HG03432 (cell line): ENCODE results near the gene SSTR3.
"Not testable (repeated sequence)": the region's sequence is repeated elsewhere in the genome, so short reads cannot be mapped to it uniquely, and the experiment has no call there.

ENCODE experiments used
- ATAC-seq: cut with Tn5 transposase; IDR thresholded peaks from one replicate; pipeline ENCODE4 v1.9.1; 2021; ENCODE audit warnings: mild to moderate bottlenecking, moderate library complexity; ENCODE audit not compliant: unreplicated experiment

Gene SSTR3

GRCh38 chr22:37213218-37213855 lies 1.1 kb upstream of the SSTR3 start:
- ATAC-seq: no peak

- ATAC-seq: no peak
These were observed 457 bp downstream of the SSTR3 start for GRCh38 chr22:37211866-37212173.

- no peak for ATAC-seq
These were observed 1.0 kb downstream of the SSTR3 start for GRCh38 chr22:37211075-37211865.

DNA sequence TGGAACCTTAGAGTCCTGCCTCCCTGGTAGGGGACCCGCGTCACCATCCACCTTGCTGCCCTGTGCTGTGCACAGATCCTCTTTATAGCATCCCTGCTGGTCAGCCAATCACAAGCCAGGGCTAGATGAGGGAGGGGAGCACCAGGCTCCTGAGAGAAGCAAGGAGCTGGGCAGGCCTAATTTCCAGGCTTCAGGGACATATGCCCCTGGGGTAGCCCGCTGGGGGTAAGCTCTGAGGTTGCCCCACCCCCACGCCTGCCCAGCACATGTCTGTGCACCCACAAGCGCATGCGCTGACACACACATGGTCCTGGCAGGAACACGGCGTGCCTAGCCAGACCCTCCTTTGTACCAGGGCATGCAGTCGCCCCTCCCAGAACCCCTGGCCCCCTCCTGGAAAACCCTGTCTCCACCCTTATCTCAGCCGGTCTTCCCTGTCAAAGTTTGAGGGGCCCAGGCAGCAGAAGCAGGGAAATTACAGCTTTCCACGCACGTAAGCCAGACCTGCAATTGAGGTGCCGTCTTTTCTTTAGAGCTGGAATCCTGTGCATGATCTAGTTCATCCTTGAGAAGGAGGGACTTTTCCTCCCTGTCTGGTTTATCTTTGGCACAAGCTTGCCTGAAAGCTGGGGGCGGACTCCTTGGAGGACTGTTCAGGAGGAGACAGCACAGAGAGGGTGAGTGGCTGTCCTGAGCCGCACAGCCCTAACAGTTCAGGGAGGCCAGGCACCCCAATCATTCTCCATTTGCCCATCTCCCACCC lies 2.1 kb downstream of the SSTR3 start:
- no peak for ATAC-seq

DNA sequence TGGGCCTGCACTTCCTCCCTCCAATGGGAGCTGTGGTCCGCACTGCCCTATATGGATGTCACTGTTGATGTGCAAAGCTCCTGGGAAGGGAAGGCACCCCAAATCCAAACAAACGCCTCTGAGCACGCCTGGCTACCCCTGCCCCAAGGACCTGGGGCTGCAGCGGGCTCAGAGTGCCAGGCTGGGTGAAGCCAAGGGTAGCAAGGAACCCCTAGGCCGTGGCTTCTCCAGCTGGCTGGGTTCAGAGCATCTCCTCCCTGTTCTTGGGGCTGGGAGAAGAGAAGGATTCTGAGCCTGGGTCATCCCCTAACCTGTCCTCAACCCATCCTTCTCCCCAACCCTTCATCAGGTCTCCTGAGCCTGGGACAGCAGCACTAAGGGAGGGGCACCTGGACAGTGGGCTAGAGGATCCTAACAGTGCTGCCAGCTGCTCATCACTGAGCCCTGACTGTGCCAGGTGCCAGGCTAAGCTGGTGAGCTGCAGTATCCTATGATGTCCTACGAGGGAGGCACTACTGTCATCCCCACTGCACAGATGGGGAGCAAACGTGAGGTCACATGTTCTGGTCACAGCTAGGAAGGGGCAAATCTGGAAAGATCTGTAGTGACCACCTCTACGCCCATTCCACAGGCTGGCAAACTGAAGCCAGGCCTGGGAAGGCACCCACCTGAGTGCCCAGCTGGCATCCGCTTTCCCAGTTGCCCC lies 3.0 kb downstream of the SSTR3 start:
- no peak for ATAC-seq

- no peak for ATAC-seq
These were observed 3.7 kb downstream of the SSTR3 start for GRCh38 chr22:37208401-37209139.

- ATAC-seq: no peak
These were observed 4.3 kb downstream of the SSTR3 start for GRCh38 chr22:37207981-37208380.

DNA sequence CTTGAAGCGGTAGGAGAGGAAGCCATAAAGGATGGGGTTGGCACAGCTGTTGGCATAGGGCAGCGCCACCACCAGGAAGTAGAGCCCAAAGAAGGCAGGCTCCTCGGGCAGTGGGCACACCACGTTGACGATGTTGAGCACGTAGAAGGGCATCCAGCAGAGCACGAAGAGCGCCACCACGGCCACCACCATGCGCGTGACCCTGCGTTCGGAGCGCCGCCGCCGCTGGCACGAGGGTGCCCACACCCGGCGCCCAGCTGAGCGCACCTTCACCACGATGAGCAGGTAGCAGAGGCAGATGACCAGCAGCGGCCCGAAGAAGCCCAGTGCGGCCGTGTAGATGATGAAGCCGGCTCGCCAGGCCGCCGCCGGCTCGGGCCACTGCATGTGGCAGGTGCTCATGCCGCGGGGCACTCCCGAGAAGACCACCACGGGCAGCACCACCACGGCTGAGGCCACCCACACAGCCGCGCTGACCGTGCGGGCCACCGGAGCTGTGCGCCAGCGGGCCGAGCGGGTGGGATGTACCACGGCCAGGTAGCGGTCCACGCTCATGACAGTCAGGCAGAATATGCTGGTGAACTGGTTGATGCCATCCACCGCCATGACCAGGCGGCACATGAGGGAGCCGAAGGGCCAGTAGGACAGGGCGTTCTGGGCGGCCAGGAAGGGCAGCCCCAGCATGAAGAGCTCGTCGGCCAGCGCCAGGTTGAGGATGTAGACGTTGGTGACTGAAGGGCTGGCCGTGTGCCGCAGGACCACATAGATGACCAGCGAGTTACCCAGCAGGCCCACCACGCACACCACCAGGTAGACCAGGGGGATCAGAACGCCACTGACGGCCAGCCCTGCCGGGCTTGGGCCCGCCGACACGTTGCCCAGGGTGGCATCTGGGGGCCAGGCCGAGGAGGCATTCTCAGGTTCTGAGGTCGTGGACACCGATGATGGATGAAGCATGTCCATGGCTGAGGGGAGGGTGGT lies 5.1 kb downstream of the SSTR3 start:
- no peak for ATAC-seq

- no peak for ATAC-seq
These were observed 6.0 kb downstream of the SSTR3 start for GRCh38 chr22:37206118-37206840.

DNA sequence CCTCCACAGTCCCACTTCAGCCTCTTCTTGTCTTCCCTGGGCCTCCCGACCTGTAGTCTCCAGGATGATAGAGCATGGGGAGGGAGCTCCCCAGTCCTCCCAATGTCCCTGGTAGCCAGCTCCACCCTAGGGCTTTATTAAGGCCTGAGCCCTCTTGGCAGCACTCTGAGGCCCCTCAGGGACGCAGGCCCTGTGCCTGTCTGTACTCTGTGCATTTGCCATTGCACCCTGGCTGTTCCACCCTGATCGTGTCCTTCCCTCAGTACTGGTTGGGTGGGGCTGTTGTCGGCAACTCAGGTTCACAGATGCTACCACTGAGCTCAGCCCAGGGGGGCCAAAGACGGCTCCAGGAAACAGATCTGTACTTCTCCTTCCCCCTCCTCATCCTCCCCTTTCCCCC lies 7.2 kb downstream of the SSTR3 start:
- ATAC-seq: no peak

DNA sequence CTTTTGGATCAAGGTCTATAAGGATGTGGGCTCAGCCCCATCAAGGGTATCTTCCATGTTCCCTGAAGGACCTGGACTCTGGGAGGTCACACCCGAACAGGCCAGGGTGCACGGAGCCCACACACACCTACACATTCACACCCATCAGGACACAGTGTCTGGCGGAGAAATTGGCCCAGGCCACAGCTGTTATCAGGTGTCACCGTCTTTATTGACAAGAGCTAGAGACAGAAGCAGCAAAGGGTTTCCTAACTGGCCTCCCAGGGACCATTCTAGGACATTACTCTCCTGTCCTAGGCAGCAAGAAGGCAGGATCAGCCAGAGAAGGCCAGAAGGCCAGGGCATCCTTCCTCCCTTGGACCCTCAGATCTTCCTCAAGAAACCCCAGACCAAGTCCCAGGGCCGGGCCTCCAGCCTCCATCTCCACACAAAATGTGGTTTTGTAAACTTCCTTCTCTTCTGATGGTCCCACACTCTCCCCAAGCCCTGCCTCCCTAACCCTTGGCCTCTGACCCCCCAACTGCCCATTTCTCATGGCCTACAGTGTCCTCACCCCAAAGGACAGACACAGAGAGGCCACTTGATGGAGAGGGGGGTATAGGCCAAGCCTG lies 8.1 kb downstream of the SSTR3 start:
- ATAC-seq: no peak

GRCh38 chr22:37203354-37204044 lies 8.8 kb downstream of the SSTR3 start:
- no peak for ATAC-seq

- ATAC-seq: no peak
These were observed 9.6 kb downstream of the SSTR3 start for GRCh38 chr22:37202716-37203115.

DNA sequence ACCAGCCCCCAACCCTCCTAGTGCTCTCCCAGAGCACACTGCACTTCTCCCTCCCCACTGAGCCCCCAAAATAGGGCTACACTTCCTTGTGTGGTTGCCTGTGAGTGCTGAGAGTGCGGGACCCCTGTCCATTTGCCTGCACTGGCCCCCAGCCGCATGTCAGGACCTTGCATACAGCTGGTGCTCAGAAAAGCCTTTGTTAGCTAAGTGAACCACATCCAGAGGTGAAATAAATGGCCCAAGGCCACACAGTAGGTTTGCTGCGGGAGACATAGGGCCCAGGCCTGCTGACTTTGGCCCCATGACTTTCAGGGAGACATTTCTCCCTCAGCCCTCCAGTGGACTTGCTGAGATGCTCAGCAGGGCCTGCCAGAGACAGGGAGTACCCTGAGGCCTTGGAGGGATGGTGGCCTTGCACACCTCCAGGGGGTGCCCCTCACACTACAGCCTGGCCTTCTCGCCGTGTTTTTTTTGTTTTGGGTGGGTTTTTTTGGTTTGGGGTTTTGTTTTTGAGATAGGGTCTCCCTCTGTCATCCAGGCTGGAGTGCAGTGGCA lies 10.2 kb downstream of the SSTR3 start:
- ATAC-seq: no peak

- ATAC-seq: not testable (repeated sequence)
These were observed 10.8 kb downstream of the SSTR3 start for GRCh38 chr22:37201443-37201820.

- ATAC-seq: no peak
These were observed 12.5 kb downstream of the SSTR3 start for GRCh38 chr22:37199760-37200108.

DNA sequence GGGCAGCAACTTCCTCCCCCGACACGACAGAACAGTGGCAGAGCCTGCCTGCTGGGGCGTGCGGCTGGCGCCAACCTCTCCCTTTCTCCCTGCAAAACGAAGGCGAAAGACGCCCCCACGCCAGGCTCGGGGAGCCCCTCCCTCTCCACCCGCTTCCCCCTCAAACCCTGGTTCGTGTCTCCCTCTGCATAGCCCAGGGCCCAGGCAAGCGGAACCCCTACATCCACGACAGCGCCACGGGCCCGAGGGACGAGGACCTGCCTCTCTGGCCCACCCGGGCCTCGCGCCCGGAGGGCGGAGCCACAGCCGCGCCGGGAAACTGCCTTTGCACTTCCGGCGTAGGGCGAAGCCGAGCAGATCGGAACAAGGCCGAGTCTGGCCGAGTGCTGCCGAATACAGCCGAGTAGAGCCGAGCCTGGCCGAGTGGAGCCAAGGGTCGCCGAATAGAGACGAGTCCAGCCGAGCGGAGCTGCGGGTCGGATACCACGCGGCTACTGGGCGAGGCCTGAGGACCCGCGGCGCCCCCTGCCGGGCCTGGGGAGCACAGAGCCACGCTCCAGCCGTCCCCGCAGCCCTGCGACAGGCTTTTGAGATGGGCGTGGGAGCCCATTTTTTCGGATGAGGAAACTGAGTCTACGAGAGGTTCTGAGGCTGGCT lies 13.0 kb downstream of the SSTR3 start:
- ATAC-seq: peak; percentile 92
